Spinal cord (tissue), 10 donors: ENCODE results near the gene COG4. TPM values are rescaled to one million over a fixed set of nuclear protein-coding genes. Genes with fewer than 3 reads are reported as not detected.
A peak's percentile ranks its signal among the peaks of the same experiment; 100 is the strongest.

ENCODE experiments used
- DNase-seq, 6 donors: peaks; one replicate each; pipeline versions ENCODE4 v3.0.0 to v3.0.0-alpha.2; 2013 to 2015; ENCODE audit warnings: low spot score in 6 of 6, low read depth in 4 of 6
- H3K27ac ChIP-seq: one replicate; pipeline ENCODE4 v1.5.1; 2013; ENCODE audit warnings: low read depth, low read length, control low read depth
- H3K27me3 ChIP-seq: one replicate; pipeline ENCODE4 v1.6.1; 2013; ENCODE audit warnings: low read length; ENCODE audit not compliant: control insufficient read depth, insufficient read depth
- H3K36me3 ChIP-seq: one replicate; pipeline ENCODE4 v1.6.1; 2013; ENCODE audit warnings: low read length; ENCODE audit not compliant: control insufficient read depth, insufficient read depth
- H3K4me1 ChIP-seq: one replicate; pipeline ENCODE4 v1.6.1; 2013; ENCODE audit warnings: low read length; ENCODE audit not compliant: control insufficient read depth, insufficient read depth
- H3K4me3 ChIP-seq: one replicate; pipeline ENCODE4 v1.5.1; 2013; ENCODE audit warnings: low read depth, low read length, control low read depth
- H3K9me3 ChIP-seq: one replicate; pipeline ENCODE4 v1.6.1; 2013; ENCODE audit warnings: low read length; ENCODE audit not compliant: control insufficient read depth, insufficient read depth
- WGBS: methylation state at CpG from one replicate; pipeline ENCODE4 v1.1.5; 2013; ENCODE audit warnings: missing lambda C conversion rate; ENCODE audit not compliant: insufficient coverage; 5-methylcytosine and 5-hydroxymethylcytosine counted together
- polyA plus RNA-seq, 2 donors: library from polyadenylated mRNA; unstranded; fragments of 120-200 nt; gene quantifications; one replicate each; pipeline ENCODE4 v1.2.1, GENCODE V29; 2013; ENCODE audit not compliant: insufficient read length in 2 of 2
- total RNA-seq, 2 donors: library from RNA; depleted of rRNA in 1 of 2; stranded (reverse); fragments of 120-200 nt in 1 of 2; fragments of >200 nt in 1 of 2; gene quantifications; one replicate each; pipeline versions ENCODE4 v1.2.3 to v1.2.4, GENCODE V29; 2013 to 2014
- donor health status: healthy.

The COG4 gene
- total and polyA plus RNA-seq, 4 donors = 34.6 to 76.1 (median 69.3) TPM

DNA sequence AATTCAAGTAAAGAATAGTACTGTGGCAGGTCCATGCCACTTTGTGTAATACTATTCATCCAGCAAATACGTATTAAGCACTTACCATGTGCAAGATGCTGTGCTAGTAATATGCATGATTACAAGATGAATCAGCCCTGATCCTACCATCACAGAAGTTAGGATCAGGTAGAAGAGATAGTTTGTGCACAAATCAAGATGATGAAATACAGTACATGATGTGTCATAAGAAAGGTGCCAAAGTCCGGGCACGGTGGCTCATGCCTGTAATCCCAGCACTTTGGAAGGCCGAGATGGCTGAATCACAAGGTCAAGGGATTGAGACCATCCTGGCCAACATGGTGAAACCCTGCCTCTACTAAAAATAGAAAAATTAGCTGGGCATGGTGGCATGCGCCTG lies 10.9 kb downstream of the COG4 start:
- Histone ChIP-seq H3K36me3 (peaks cover 60% of the 10 kb centered on the region), H3K27ac (no peak overlapping the region), H3K4me1 (no peaks in the 10 kb centered on the region), H3K4me3 (no peak overlapping the region), H3K27me3 (no peaks in the 10 kb centered on the region), H3K9me3 (no peaks in the 10 kb centered on the region)
- no peak for DNase-seq
- WGBS = 96% methylated on average over 4 of the region's 5 CpGs

GRCh38 chr16:70511833-70512232 lies 11.5 kb downstream of the COG4 start:
- WGBS = 100% methylated on average over 1 of the region's 1 CpG
- Histone ChIP-seq H3K9me3 (no peaks in the 10 kb centered on the region), H3K4me3 (no peak overlapping the region), H3K27me3 (no peaks in the 10 kb centered on the region), H3K27ac (no peak overlapping the region), H3K36me3 (peaks cover 60% of the 10 kb centered on the region), H3K4me1 (no peaks in the 10 kb centered on the region)
- DNase-seq = no peak

DNA sequence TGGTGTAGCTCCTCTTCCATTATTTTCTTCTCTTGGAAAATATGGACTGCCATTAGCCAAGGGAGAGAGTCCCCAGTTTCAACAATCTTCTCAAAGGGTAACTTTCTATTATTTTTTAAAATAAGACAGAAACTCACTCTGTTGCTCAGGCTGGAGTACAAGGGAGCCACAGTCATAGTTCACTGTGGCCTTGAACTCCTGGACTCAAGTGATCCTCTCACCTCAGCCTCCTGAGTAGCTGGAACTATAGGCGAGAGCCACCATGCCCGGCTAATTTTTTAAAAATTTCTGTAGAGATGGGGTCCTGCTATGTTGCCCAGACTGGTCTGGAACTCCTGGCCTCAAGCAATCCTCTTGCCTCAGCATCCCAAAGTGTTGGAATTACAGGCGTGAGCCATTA lies 13.1 kb downstream of the COG4 start:
- no peak for DNase-seq
- no CpG with 5 or more reads among the region's 3 CpGs for WGBS
- no peaks in the 10 kb centered on the region for H3K27me3 ChIP-seq
- no peaks in the 10 kb centered on the region for H3K4me1 ChIP-seq
- H3K27ac ChIP-seq = no peak overlapping the region
- H3K36me3 ChIP-seq = peaks cover 56% of the 10 kb centered on the region
- H3K4me3 ChIP-seq = no peak overlapping the region
- no peaks in the 10 kb centered on the region for H3K9me3 ChIP-seq

DNA sequence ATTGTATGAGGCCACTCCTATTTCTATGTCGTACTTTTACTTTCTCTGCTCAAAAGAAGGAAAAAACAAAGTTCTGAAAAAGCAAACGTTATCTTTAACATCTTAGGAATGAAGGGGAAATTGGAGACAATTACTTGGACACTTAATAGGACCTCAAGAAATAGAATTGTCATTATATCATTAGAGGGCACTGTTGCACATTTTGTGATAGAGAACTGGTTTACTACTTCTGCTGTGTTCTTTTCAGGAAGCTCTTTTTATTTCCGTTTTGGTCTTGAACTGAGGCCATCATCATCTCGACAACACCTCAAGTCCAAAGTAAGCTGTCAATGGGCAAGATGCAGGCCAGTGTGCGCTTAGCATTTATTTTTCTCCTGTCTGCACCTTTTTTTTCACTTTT lies 14.6 kb downstream of the COG4 start:
- no peaks in the 10 kb centered on the region for H3K27me3 ChIP-seq
- no peak overlapping the region for H3K27ac ChIP-seq
- DNase-seq = no peak
- 83% methylated on average over 4 of the region's 5 CpGs for WGBS
- H3K9me3 ChIP-seq = no peaks in the 10 kb centered on the region
- H3K4me1 ChIP-seq = no peaks in the 10 kb centered on the region
- no peak overlapping the region for H3K4me3 ChIP-seq
- peaks cover 53% of the 10 kb centered on the region for H3K36me3 ChIP-seq

DNA sequence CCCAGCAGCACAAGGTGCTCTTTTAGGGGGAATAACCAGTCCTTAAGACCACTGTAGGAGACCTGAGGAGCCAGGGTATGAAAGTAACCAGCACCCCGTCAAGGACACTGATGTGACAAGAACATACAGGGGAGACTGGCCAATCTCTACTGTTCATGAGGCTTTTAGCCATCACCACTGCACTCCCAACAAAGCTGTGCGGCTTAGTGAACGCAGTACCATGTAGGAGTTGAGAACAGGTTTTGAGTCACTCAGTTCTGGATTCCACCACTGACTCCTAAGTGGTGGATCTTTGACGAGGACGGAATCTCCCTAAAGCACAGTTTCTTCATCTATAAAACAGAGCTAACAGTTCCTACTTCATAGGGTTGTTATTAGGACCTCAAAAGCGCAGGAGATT lies 26.8 kb downstream of the COG4 start:
- H3K27ac ChIP-seq = no peak overlapping the region
- DNase-seq = no peak
- no peaks in the 10 kb centered on the region for H3K9me3 ChIP-seq
- no peaks in the 10 kb centered on the region for H3K4me1 ChIP-seq
- H3K27me3 ChIP-seq = no peaks in the 10 kb centered on the region
- WGBS = 100% methylated on average over 2 of the region's 6 CpGs
- H3K36me3 ChIP-seq = peaks cover 65% of the 10 kb centered on the region
- H3K4me3 ChIP-seq = no peak overlapping the region

- WGBS = 83% methylated on average over 9 of the region's 9 CpGs
- Histone ChIP-seq H3K27me3 (no peaks in the 10 kb centered on the region), H3K27ac (no peak overlapping the region), H3K4me1 (no peaks in the 10 kb centered on the region), H3K36me3 (peaks cover 58% of the 10 kb centered on the region), H3K4me3 (no peak overlapping the region), H3K9me3 (no peaks in the 10 kb centered on the region)
- peak in 1 of 6 donors; percentile 2 for DNase-seq
Measured at GRCh38 chr16:70495425-70496182, 27.8 kb downstream of the COG4 start.

- Histone ChIP-seq H3K9me3 (no peaks in the 10 kb centered on the region), H3K27ac (no peak overlapping the region), H3K4me3 (no peak overlapping the region), H3K36me3 (peaks cover 53% of the 10 kb centered on the region), H3K4me1 (no peaks in the 10 kb centered on the region), H3K27me3 (no peaks in the 10 kb centered on the region)
- 86% methylated on average over 1 of the region's 2 CpGs for WGBS
- no peak for DNase-seq
Measured at GRCh38 chr16:70494777-70495176, 28.6 kb downstream of the COG4 start.

DNA sequence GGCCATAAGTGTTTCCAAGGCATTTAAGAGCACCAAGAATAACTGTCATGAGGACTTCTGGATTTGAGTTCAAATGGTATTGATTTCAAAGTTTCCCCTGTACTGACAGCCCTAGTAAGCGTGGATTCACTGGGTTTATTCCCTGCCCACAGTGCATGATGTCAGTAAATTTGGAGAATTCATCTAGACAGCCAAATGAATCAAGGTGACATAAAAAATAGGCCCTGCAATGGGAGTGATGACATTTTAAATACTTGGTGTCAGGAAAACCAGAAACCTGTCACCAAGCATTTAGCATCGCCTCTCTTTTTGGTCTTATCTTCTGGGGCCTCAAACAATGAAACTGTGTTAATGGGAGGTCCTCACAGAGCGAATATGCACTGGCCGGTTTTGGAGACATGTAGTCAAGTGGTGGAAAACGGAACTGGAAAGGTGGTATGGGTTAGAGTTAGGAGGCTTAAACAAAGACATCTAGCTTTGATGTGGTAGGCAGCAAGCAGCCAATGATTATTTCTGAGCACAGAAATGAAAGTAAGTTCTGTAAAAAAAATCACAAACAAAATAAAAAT lies 29.1 kb downstream of the COG4 start:
- Histone ChIP-seq H3K9me3 (no peaks in the 10 kb centered on the region), H3K4me3 (no peak overlapping the region), H3K27me3 (no peaks in the 10 kb centered on the region), H3K36me3 (peaks cover 53% of the 10 kb centered on the region), H3K27ac (no peak overlapping the region), H3K4me1 (no peaks in the 10 kb centered on the region)
- DNase-seq = no peak
- WGBS = 91% methylated on average over 4 of the region's 5 CpGs

GRCh38 chr16:70493802-70494201 lies 29.6 kb downstream of the COG4 start:
- WGBS = 96% methylated on average over 3 of the region's 3 CpGs
- H3K4me3 ChIP-seq = no peak overlapping the region
- H3K4me1 ChIP-seq = no peaks in the 10 kb centered on the region
- peaks cover 52% of the 10 kb centered on the region for H3K36me3 ChIP-seq
- H3K27me3 ChIP-seq = no peaks in the 10 kb centered on the region
- DNase-seq = no peak
- no peaks in the 10 kb centered on the region for H3K9me3 ChIP-seq
- no peak overlapping the region for H3K27ac ChIP-seq

DNA sequence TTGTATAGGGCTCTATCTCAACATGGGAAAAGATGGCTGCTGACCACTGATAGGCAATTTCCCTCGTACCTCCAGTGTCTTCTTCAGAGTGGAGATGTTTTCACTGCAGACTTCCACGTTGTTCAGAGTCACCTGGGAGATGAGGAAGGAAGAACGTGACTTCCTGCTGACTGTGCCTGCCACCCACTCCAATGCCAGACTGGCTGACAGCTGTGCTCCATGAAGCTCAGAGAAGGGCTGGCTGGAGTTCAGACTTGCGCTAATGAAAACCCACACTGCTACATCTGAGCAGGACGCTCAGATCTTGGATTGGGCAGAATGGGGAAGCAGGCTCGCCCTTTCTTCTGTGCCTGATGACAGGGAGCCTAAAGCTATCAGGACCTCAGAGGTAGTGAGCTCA lies 33.1 kb downstream of the COG4 start:
- 89% methylated on average over 4 of the region's 6 CpGs for WGBS
- no peak overlapping the region for H3K4me3 ChIP-seq
- H3K9me3 ChIP-seq = no peaks in the 10 kb centered on the region
- peak in 3 of 6 donors; percentile 12 to 26 (median 15) for DNase-seq
- H3K27me3 ChIP-seq = no peaks in the 10 kb centered on the region
- no peaks in the 10 kb centered on the region for H3K4me1 ChIP-seq
- H3K36me3 ChIP-seq = peaks cover 53% of the 10 kb centered on the region
- H3K27ac ChIP-seq = no peak overlapping the region
